ENCODE data around the gene OXT. TPM values are rescaled to one million over a fixed set of nuclear protein-coding genes. Genes with fewer than 3 reads are reported as not detected.
A peak's percentile ranks its signal among the peaks of the same experiment; 100 is the strongest.

Gene OXT
- total and polyA plus RNA-seq, 3 experiments from 2014 or later = 0.79 to 1.4 TPM; not detected in 1

- POLR2A ChIA-PET = no interaction called here
These were observed 32.1 kb downstream of the OXT start for GRCh38 chr20:3103369-3104032.

GRCh38 chr20:3105256-3106137, 34.1 kb downstream of the OXT start:
- DNase-seq = no peak
- H3K36me3 Mint-ChIP-seq = peaks cover 0 to 22% (median 0%) of the 10 kb centered on the region in 3 donors
- ChIA-PET POLR2A (no interaction called here), CTCF (no interaction called here)
- H3K4me1 Mint-ChIP-seq = peaks cover 17 to 20% (median 18%) of the 10 kb centered on the region in 3 donors
- H3K27me3 Mint-ChIP-seq = peaks cover 0 to 2% of the 10 kb centered on the region in 2 donors
- H3K27ac Mint-ChIP-seq = peak overlapping the region in 1 of 8 donors; percentile 36
- Histone ChIP-seq H3K27ac (ENCODE audit: low read depth, low read length) (no peak overlapping the region), H3K4me1 (ENCODE audit: insufficient read depth, low read length) (peaks cover 20% of the 10 kb centered on the region), H3K27me3 (ENCODE audit: insufficient read depth, low read length, poor library complexity, severe bottlenecking) (no peaks in the 10 kb centered on the region), H3K9me3 (ENCODE audit: low read length) (no peaks in the 10 kb centered on the region), H3K36me3 (ENCODE audit: insufficient read depth, low read length) (no peaks in the 10 kb centered on the region), H3K4me3 (ENCODE audit: low read length) (no peak overlapping the region)
- H3K9me3 Mint-ChIP-seq = no peaks in the 10 kb centered on the region
- H3K4me3 Mint-ChIP-seq = no peak overlapping the region

More at GRCh38 chr20:3103369-3104032, 32.1 kb downstream of the OXT start:
- Histone ChIP-seq H3K4me3 (ENCODE audit: low read length) (no peak overlapping the region), H3K27ac (ENCODE audit: low read depth, low read length) (no peak overlapping the region), H3K4me1 (ENCODE audit: insufficient read depth, low read length) (peaks cover 20% of the 10 kb centered on the region), H3K9me3 (ENCODE audit: low read length) (no peaks in the 10 kb centered on the region), H3K27me3 (ENCODE audit: insufficient read depth, low read length, poor library complexity, severe bottlenecking) (peaks cover 3% of the 10 kb centered on the region), H3K36me3 (ENCODE audit: insufficient read depth, low read length) (no peaks in the 10 kb centered on the region)
- H3K27me3 Mint-ChIP-seq = peaks cover 0 to 2% of the 10 kb centered on the region in 2 donors
- H3K27ac Mint-ChIP-seq = peak overlapping the region in 2 of 8 donors; percentile 57 to 63
- H3K36me3 Mint-ChIP-seq = peaks cover 0 to 9% (median 0%) of the 10 kb centered on the region in 3 donors
- no peaks in the 10 kb centered on the region for H3K9me3 Mint-ChIP-seq
- DNase-seq = no peak
- peaks cover 17 to 20% (median 18%) of the 10 kb centered on the region in 3 donors for H3K4me1 Mint-ChIP-seq
- H3K4me3 Mint-ChIP-seq = no peak overlapping the region
- CTCF ChIA-PET = no interaction called here

- peaks cover 0 to 27% (median 2%) of the 10 kb centered on the region in 3 donors for H3K36me3 Mint-ChIP-seq
- Histone ChIP-seq H3K9me3 (ENCODE audit: low read length) (no peaks in the 10 kb centered on the region), H3K27me3 (ENCODE audit: insufficient read depth, low read length, poor library complexity, severe bottlenecking) (no peaks in the 10 kb centered on the region), H3K4me1 (ENCODE audit: insufficient read depth, low read length) (peaks cover 14% of the 10 kb centered on the region), H3K27ac (ENCODE audit: low read depth, low read length) (no peak overlapping the region), H3K36me3 (ENCODE audit: insufficient read depth, low read length) (no peaks in the 10 kb centered on the region), H3K4me3 (ENCODE audit: low read length) (no peak overlapping the region)
- peaks cover 17 to 18% (median 17%) of the 10 kb centered on the region in 3 donors for H3K4me1 Mint-ChIP-seq
- POLR2A ChIA-PET = no interaction called here
- CTCF ChIA-PET = interaction anchor here (1.1 kb wide), 1 partner anchor 53 kb away, joined by 3 read pairs; no protein-coding TSS in a partner anchor
- H3K27me3 Mint-ChIP-seq = peaks cover 0 to 2% of the 10 kb centered on the region in 2 donors
- no peak overlapping the region for H3K4me3 Mint-ChIP-seq
- H3K27ac Mint-ChIP-seq = no peak overlapping the region
- no peaks in the 10 kb centered on the region for H3K9me3 Mint-ChIP-seq
- no peak for DNase-seq
These were observed 34.8 kb downstream of the OXT start for GRCh38 chr20:3106185-3106584.

- Histone ChIP-seq H3K9me3 (ENCODE audit: low read length) (no peaks in the 10 kb centered on the region), H3K27ac (ENCODE audit: low read depth, low read length) (no peak overlapping the region), H3K4me1 (ENCODE audit: insufficient read depth, low read length) (peaks cover 8% of the 10 kb centered on the region), H3K27me3 (ENCODE audit: insufficient read depth, low read length, poor library complexity, severe bottlenecking) (no peaks in the 10 kb centered on the region), H3K4me3 (ENCODE audit: low read length) (no peak overlapping the region), H3K36me3 (ENCODE audit: insufficient read depth, low read length) (no peaks in the 10 kb centered on the region)
- Mint-ChIP-seq H3K4me1 (peaks cover 14 to 15% (median 14%) of the 10 kb centered on the region in 3 donors), H3K4me3 (no peak overlapping the region), H3K36me3 (peaks cover 0 to 34% (median 6%) of the 10 kb centered on the region in 3 donors), H3K27me3 (peaks cover 0 to under 1% of the 10 kb centered on the region in 2 donors), H3K9me3 (no peaks in the 10 kb centered on the region), H3K27ac (no peak overlapping the region)
- no peak for DNase-seq
- ChIA-PET CTCF (interaction anchor here (1.1 kb wide), 1 partner anchor 54 kb away, joined by 3 read pairs; no protein-coding TSS in a partner anchor), POLR2A (no interaction called here)
These were observed 35.4 kb downstream of the OXT start for GRCh38 chr20:3106658-3107463.

- H3K9me3 ChIP-seq (ENCODE audit: low read length) = no peaks in the 10 kb centered on the region
- H3K27ac Mint-ChIP-seq = no peak overlapping the region
- H3K27me3 ChIP-seq (ENCODE audit: insufficient read depth, low read length, poor library complexity, severe bottlenecking) = no peaks in the 10 kb centered on the region
- POLR2A ChIA-PET = no interaction called here
- H3K27me3 Mint-ChIP-seq = peaks cover 0 to 1% of the 10 kb centered on the region in 2 donors
- DNase-seq = no peak
- H3K4me3 ChIP-seq (ENCODE audit: low read length) = no peak overlapping the region
- peaks cover 7 to 8% (median 7%) of the 10 kb centered on the region in 3 donors for H3K4me1 Mint-ChIP-seq
- peaks cover under 1% of the 10 kb centered on the region for H3K4me1 ChIP-seq (ENCODE audit: insufficient read depth, low read length)
- no peaks in the 10 kb centered on the region for H3K36me3 ChIP-seq (ENCODE audit: insufficient read depth, low read length)
- H3K27ac ChIP-seq (ENCODE audit: low read depth, low read length) = no peak overlapping the region
- H3K36me3 Mint-ChIP-seq = peaks cover 0 to 39% (median 6%) of the 10 kb centered on the region in 3 donors
- H3K9me3 Mint-ChIP-seq = no peaks in the 10 kb centered on the region
- CTCF ChIA-PET = no interaction called here
- H3K4me3 Mint-ChIP-seq = no peak overlapping the region
These were observed 36.1 kb downstream of the OXT start for GRCh38 chr20:3107464-3108025.

GRCh38 chr20:3109350-3110302, 38.2 kb downstream of the OXT start:
- Histone ChIP-seq H3K9me3 (ENCODE audit: low read length) (no peaks in the 10 kb centered on the region), H3K27ac (ENCODE audit: low read depth, low read length) (no peak overlapping the region), H3K36me3 (ENCODE audit: insufficient read depth, low read length) (no peaks in the 10 kb centered on the region), H3K27me3 (ENCODE audit: insufficient read depth, low read length, poor library complexity, severe bottlenecking) (no peaks in the 10 kb centered on the region), H3K4me1 (ENCODE audit: insufficient read depth, low read length) (no peaks in the 10 kb centered on the region), H3K4me3 (ENCODE audit: low read length) (no peak overlapping the region)
- Mint-ChIP-seq H3K4me3 (no peak overlapping the region), H3K27ac (no peak overlapping the region), H3K36me3 (peaks cover 4 to 52% (median 11%) of the 10 kb centered on the region in 3 donors), H3K4me1 (no peaks in the 10 kb centered on the region), H3K27me3 (peaks cover 0 to 1% of the 10 kb centered on the region in 2 donors), H3K9me3 (no peaks in the 10 kb centered on the region)
- ChIA-PET POLR2A (interaction anchor here (0.7 kb wide), 1 partner anchor 24 kb away, joined by 7 read pairs; no protein-coding TSS in a partner anchor), CTCF (no interaction called here)
- DNase-seq = no peak

- no peak overlapping the region for H3K27ac ChIP-seq (ENCODE audit: low read depth, low read length)
- no peak for DNase-seq
These were observed 40.1 kb downstream of the OXT start for GRCh38 chr20:3111507-3111906.

More at GRCh38 chr20:3111507-3111906, 40.1 kb downstream of the OXT start:
- Mint-ChIP-seq H3K27ac (peak overlapping the region in 2 of 8 donors; percentile 43 to 76), H3K4me1 (peaks cover 2 to 9% (median 4%) of the 10 kb centered on the region in 3 donors), H3K4me3 (no peak overlapping the region), H3K9me3 (no peaks in the 10 kb centered on the region), H3K27me3 (peaks cover 0 to 1% of the 10 kb centered on the region in 2 donors), H3K36me3 (peaks cover 6 to 59% (median 11%) of the 10 kb centered on the region in 3 donors)
- ChIA-PET POLR2A (no interaction called here), CTCF (no interaction called here)
- H3K4me3 ChIP-seq (ENCODE audit: low read length) = no peak overlapping the region
- H3K9me3 ChIP-seq (ENCODE audit: low read length) = no peaks in the 10 kb centered on the region
- H3K27me3 ChIP-seq (ENCODE audit: insufficient read depth, low read length, poor library complexity, severe bottlenecking) = no peaks in the 10 kb centered on the region
- no peaks in the 10 kb centered on the region for H3K4me1 ChIP-seq (ENCODE audit: insufficient read depth, low read length)
- H3K36me3 ChIP-seq (ENCODE audit: insufficient read depth, low read length) = no peaks in the 10 kb centered on the region

Measured in CD8-positive, alpha-beta memory T cell (primary cell).